ENCODE data around the gene MIEF2. TPM values are rescaled to one million over a fixed set of nuclear protein-coding genes. Genes with fewer than 3 reads are reported as not detected.

The MIEF2 gene
- polyA plus RNA-seq, 1 of the 3 experiments (the other 2 are of a cell fraction): 12.7 TPM

- TF ChIP-seq USF2 (IDR thresholded peaks at IDR 0.05; ENCODE audit: borderline replicate concordance, low read depth, low read length): peak; percentile 92
- no peak for TF ChIP-seq NRF1 (IDR thresholded peaks at IDR 0.05; ENCODE audit: low read depth, low read length)
- peak; percentile 89 for TF ChIP-seq GABPA (IDR thresholded peaks at IDR 0.05; ENCODE audit: low read depth)
- TF ChIP-seq POLR2AphosphoS5 (IDR thresholded peaks at IDR 0.05; ENCODE audit: low read depth, low read length): peak; percentile 16
- TF ChIP-seq MXI1 (IDR thresholded peaks at IDR 0.05; ENCODE audit: low read depth, low read length): peak; percentile 84
- TF ChIP-seq CHD2 (IDR thresholded peaks at IDR 0.05; ENCODE audit: low read length, partially characterized antibody): peak; percentile 33
- no peak for TF ChIP-seq TEAD4 (IDR thresholded peaks at IDR 0.05; ENCODE audit: borderline replicate concordance, insufficient read depth)
- TF ChIP-seq EP300 (IDR thresholded peaks at IDR 0.05; ENCODE audit: borderline replicate concordance in 1 of 2, low read depth in 1 of 2, low read length in 1 of 2): no peak
- TF ChIP-seq JUND (IDR thresholded peaks at IDR 0.05): no peak
- TF ChIP-seq SIN3A (IDR thresholded peaks at IDR 0.05; ENCODE audit: borderline replicate concordance, low read depth, low read length): no peak
- no peak for TF ChIP-seq PBX3 (IDR thresholded peaks at IDR 0.05)
Measured at GRCh38 chr17:18314731-18315561, 54.5 kb downstream of the MIEF2 start, which contains the start of the genes SMCR8 and TOP3A (continued).

GRCh38 chr17:18315562-18315922 is 55.1 kb downstream of the MIEF2 start:
- POLR2A ChIA-PET: no interaction called here
- Histone ChIP-seq H3K9ac (peak overlapping the region; percentile 85), H3K4me2 (peak overlapping the region; percentile 86), H3K4me1 (ENCODE audit: control insufficient read depth in 1 of 2, insufficient read depth in 2 of 2, low read depth in 1 of 2, low read length in 1 of 2) (peaks cover 22 to 49% of the 10 kb centered on the region in 2 experiments; a peak in 2 of 4 replicates), H2AFZ (ENCODE audit: low read depth) (peak overlapping the region; percentile 72; the same call in 1 of the 2 replicates), H3K4me3 (ENCODE audit: low read depth in 2 of 2, low read length in 1 of 2) (peak overlapping the region; percentile 84 to 94), H3K36me3 (replicated peaks in 1 of 2; ENCODE audit: control insufficient read depth in 1 of 2, insufficient read depth in 2 of 2, low read length in 1 of 2) (peaks cover 36 to 42% of the 10 kb centered on the region in 2 experiments), H4K20me1 (ENCODE audit: insufficient read depth) (peaks cover 44% of the 10 kb centered on the region), H3K27ac (ENCODE audit: low read depth in 2 of 2, low read length in 1 of 2) (peak overlapping the region; percentile 69 to 92), H3K79me2 (ENCODE audit: insufficient read depth) (peaks cover 95% of the 10 kb centered on the region), H3F3A (replicated peaks; ENCODE audit: insufficient read depth) (no peaks in the 10 kb centered on the region), H3K9me2 (no peaks in the 10 kb centered on the region), H3K27me3 (ENCODE audit: insufficient read depth) (no peaks in the 10 kb centered on the region), H3K9me3 (no peaks in the 10 kb centered on the region)
- no peak for TF ChIP-seq RXRA (IDR thresholded peaks at IDR 0.05; ENCODE audit: borderline replicate concordance, low read depth)
- no peak for TF ChIP-seq NRF1 (IDR thresholded peaks at IDR 0.05; ENCODE audit: low read depth, low read length)
- no peak for TF ChIP-seq YY1 (IDR thresholded peaks at IDR 0.05; ENCODE audit: low read depth)
- TF ChIP-seq FOXJ3 (CRISPR knock-in tag; IDR thresholded peaks at IDR 0.05): no peak
- TF ChIP-seq ELF1 (IDR thresholded peaks at IDR 0.05): no peak
- no peak for TF ChIP-seq TAF1 (IDR thresholded peaks at IDR 0.05; ENCODE audit: borderline replicate concordance, low read depth, low read length)
- TF ChIP-seq CTCF (IDR thresholded peaks at IDR 0.05): no peak
- CTCF ChIA-PET: no interaction called here
- 8% methylated on average over 18 of the region's 18 CpGs for WGBS (ENCODE audit: low lambda C conversion rate)
- DNase-seq: no peak

All from SK-N-SH (cell line).